ENCODE measurements around the gene ALDH1A3.

Gene ALDH1A3

GRCh38 chr15:100880897-100881242 is 1.2 kb downstream of the ALDH1A3 start:
- in situ Hi-C loops (cut with HindIII; ENCODE audit: low sequenced_read_pairs), result no loop called here
- H3K4me3 ChIP-seq (ENCODE audit: low read depth, low read length), result peak overlapping the region; percentile 53
- DNase-seq (ENCODE audit: low read depth), result no peak
- no peak for TF ChIP-seq CTCF (IDR thresholded peaks at IDR 0.05; ENCODE audit: low read depth, low read length, missing control alignments)

GRCh38 chr15:100881573-100882336 is 2.1 kb downstream of the ALDH1A3 start:
- in situ Hi-C loops (cut with HindIII; ENCODE audit: low sequenced_read_pairs), result no loop called here
- DNase-seq (ENCODE audit: low read depth), result no peak
- no peak for TF ChIP-seq CTCF (IDR thresholded peaks at IDR 0.05; ENCODE audit: low read depth, low read length, missing control alignments)
- peak overlapping the region; percentile 53 for H3K4me3 ChIP-seq (ENCODE audit: low read depth, low read length)

GRCh38 chr15:100885116-100885515 is 5.5 kb downstream of the ALDH1A3 start:
- in situ Hi-C loops (cut with HindIII; ENCODE audit: low sequenced_read_pairs), result no loop called here
- H3K4me3 ChIP-seq (ENCODE audit: low read depth, low read length), result no peak overlapping the region
- TF ChIP-seq CTCF (IDR thresholded peaks at IDR 0.05; ENCODE audit: low read depth, low read length, missing control alignments), result no peak
- no peak for DNase-seq (ENCODE audit: low read depth)

GRCh38 chr15:100885811-100886210 is 6.2 kb downstream of the ALDH1A3 start:
- no peak for TF ChIP-seq CTCF (IDR thresholded peaks at IDR 0.05; ENCODE audit: low read depth, low read length, missing control alignments)
- DNase-seq (ENCODE audit: low read depth), result no peak
- in situ Hi-C loops (cut with HindIII; ENCODE audit: low sequenced_read_pairs), result no loop called here
- no peak overlapping the region for H3K4me3 ChIP-seq (ENCODE audit: low read depth, low read length)

GRCh38 chr15:100887211-100887913 is 7.7 kb downstream of the ALDH1A3 start:
- DNase-seq (ENCODE audit: low read depth), result no peak
- TF ChIP-seq CTCF (IDR thresholded peaks at IDR 0.05; ENCODE audit: low read depth, low read length, missing control alignments), result no peak
- no peak overlapping the region for H3K4me3 ChIP-seq (ENCODE audit: low read depth, low read length)
- in situ Hi-C loops (cut with HindIII; ENCODE audit: low sequenced_read_pairs), result no loop called here

GRCh38 chr15:100889385-100890050 is 9.9 kb downstream of the ALDH1A3 start:
- in situ Hi-C loops (cut with HindIII; ENCODE audit: low sequenced_read_pairs), result no loop called here
- no peak for TF ChIP-seq CTCF (IDR thresholded peaks at IDR 0.05; ENCODE audit: low read depth, low read length, missing control alignments)
- H3K4me3 ChIP-seq (ENCODE audit: low read depth, low read length), result no peak overlapping the region
- DNase-seq (ENCODE audit: low read depth), result peak; percentile 29

Measured in astrocyte of the cerebellum (primary cell).